ENCODE measurements around the gene CORT.
"Not testable (repeated sequence)": the region's sequence is repeated elsewhere in the genome, so short reads cannot be mapped to it uniquely, and the experiment has no call there.

DNA sequence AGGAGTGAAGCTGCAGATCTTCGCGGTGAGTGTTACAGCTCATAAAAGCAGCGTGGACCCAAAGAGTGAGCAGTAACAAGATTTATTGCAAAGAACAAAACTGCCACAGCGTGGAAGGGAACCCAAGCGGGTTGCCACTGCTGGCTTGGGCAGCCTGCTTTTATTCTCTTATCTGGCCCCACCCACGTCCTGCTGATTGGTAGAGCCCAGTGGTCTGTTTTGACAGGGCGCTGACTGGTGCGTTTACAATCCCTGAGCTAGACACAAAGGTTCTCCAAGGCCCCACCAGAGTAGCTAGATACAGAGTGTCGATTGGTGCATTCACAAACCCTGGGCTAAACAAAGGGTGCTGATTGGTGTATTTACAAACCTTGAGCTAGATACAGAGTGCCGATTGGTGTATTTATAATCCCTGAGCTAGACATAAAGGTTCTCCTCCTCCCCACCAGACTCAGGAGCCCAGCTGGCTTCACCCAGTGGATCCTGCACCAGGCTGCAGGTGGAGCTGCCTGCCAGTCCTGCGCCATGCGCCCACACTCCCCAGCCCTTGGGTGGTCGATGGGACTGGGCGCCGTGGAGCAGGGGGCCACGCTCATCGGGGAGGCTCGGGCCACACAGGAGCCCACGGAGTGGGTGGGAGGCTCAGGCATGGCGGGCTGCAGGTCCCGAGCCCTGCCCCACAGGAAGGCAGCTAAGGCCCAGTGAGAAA lies 23.9 kb upstream of the CORT start:
- not testable (repeated sequence) for TF ChIP-seq CTCF, POLR2A (IDR thresholded peaks at IDR 0.05)
